K562 (cell line): ENCODE data around the gene ACTN3. TPM values are rescaled to one million over a fixed set of nuclear protein-coding genes. Genes with fewer than 3 reads are reported as not detected.

Experiments
- ATAC-seq: fragments of 200-7000 bp; cut with Tn5 transposase; 3 replicates; pipeline ENCODE4 v1.9.1; 2020; ENCODE audit warnings: moderate library complexity
- BruUV-seq: library from RNA; stranded (reverse); fragments of 400-500 nt; replicated peaks from 2 replicates; lab custom pipeline; 2021; lab: Mats Ljungman, UMichigan
- CTCF ChIA-PET: fragments of 300-600 bp; formaldehyde crosslinking; extraction: SDS; loops from one replicate; lab custom pipeline; 2021; ENCODE audit warnings: low intra/inter-chr PET ratio; lab: Yijun Ruan, JAX
- POLR2A ChIA-PET: fragments of 300-600, 350-650 bp; sonication (Branson Sonifier 250); formaldehyde crosslinking; extraction: SDS; loops from one replicate; lab custom pipeline; 2021; ENCODE audit warnings: antibody characterized with exemption, inconsistent platforms; lab: Yijun Ruan, JAX
- DNase-seq, 4 experiments: peaks; one replicate each; pipeline versions ENCODE4 v3.0.0 to v3.0.0-alpha.2; 2011 to 2018; ENCODE audit warnings: low spot score in 3 of 4, mixed read lengths in 3 of 4; ENCODE audit errors: extremely low read depth in 1 of 4
- FAIRE-seq: peaks from 2 replicates; lab custom pipeline; 2011; peaks lifted over from hg19 to GRCh38; lab: Jason Lieb, UNC
- H2AFZ ChIP-seq: 2 replicates; pipeline ENCODE4 v1.6.0; 2011; ENCODE audit warnings: low read depth, low read length, control low read depth, inconsistent platforms
- H3K27ac ChIP-seq: fragments of 200-600 bp; 3 replicates; pipeline ENCODE4 v1.8.0; 2011; ENCODE audit warnings: low read depth, mild to moderate bottlenecking, control low read depth, inconsistent platforms, low read length, moderate library complexity, mixed read lengths; ENCODE audit errors: extremely low read depth
- H3K27me3 ChIP-seq, 2 experiments: fragments of 300-600 bp in 1 of 2; 2 replicates in 1 of 2; 3 replicates in 1 of 2; pipeline versions ENCODE4 v1.6.0 to v1.8.0; 2011; ENCODE audit warnings: inconsistent platforms in 2 of 2, low read length in 2 of 2, mild to moderate bottlenecking in 1 of 2, mixed read lengths in 1 of 2, moderate library complexity in 1 of 2; ENCODE audit not compliant: control insufficient read depth in 2 of 2, insufficient read depth in 2 of 2
- H3K36me3 ChIP-seq: fragments of 300-600 bp; 3 replicates; pipeline ENCODE4 v1.8.0; 2011; ENCODE audit warnings: mild to moderate bottlenecking, low read length, inconsistent platforms; ENCODE audit not compliant: control insufficient read depth, insufficient read depth
- H3K4me1 ChIP-seq, 2 experiments: fragments of 200-600 bp in 1 of 2; replicated peaks in 1 of 2; 2 replicates in 1 of 2; 3 replicates in 1 of 2; pipeline versions ENCODE4 v1.5.1 to v1.8.0; 2011; ENCODE audit warnings: inconsistent platforms in 2 of 2, low read length in 2 of 2, mild to moderate bottlenecking in 1 of 2, mixed read lengths in 1 of 2, moderate library complexity in 1 of 2; ENCODE audit not compliant: control insufficient read depth in 2 of 2, insufficient read depth in 2 of 2
- H3K4me2 ChIP-seq: 2 replicates; pipeline ENCODE4 v1.6.1; 2011; ENCODE audit warnings: low read length, control low read depth, inconsistent platforms, mixed read lengths; ENCODE audit not compliant: insufficient read depth
- H3K4me3 ChIP-seq: fragments of 200-600 bp; sonication (generic), shearing (Covaris generic); 2 replicates; pipeline ENCODE4 v1.5.1; 2016; ENCODE audit warnings: control low read depth, inconsistent platforms
- H3K79me2 ChIP-seq: fragments of 200-600 bp; 3 replicates; pipeline ENCODE4 v1.8.0; 2011; ENCODE audit warnings: low read length, inconsistent platforms; ENCODE audit not compliant: control insufficient read depth, insufficient read depth
- H3K9ac ChIP-seq, 2 experiments: 2 replicates each; pipeline versions ENCODE4 v1.6.0 to v1.6.1; 2011; ENCODE audit warnings: low read depth in 2 of 2, low read length in 2 of 2, control low read depth in 1 of 2, inconsistent platforms in 1 of 2, mild to moderate bottlenecking in 1 of 2, mixed read lengths in 1 of 2; ENCODE audit not compliant: insufficient read depth in 1 of 2
- H3K9me1 ChIP-seq: one replicate; pipeline ENCODE4 v1.6.0; 2011; ENCODE audit warnings: inconsistent platforms, mild to moderate bottlenecking, low read length, moderate library complexity; ENCODE audit not compliant: control insufficient read depth, insufficient read depth
- H3K9me3 ChIP-seq: replicated peaks from 2 replicates; pipeline ENCODE4 v1.5.1; 2011; ENCODE audit warnings: low read depth, low read length, inconsistent platforms; ENCODE audit not compliant: control insufficient read depth, insufficient read depth
- H4K20me1 ChIP-seq: replicated peaks from 2 replicates; pipeline ENCODE4 v1.6.1; 2011; ENCODE audit warnings: low read length, inconsistent platforms, mixed read lengths; ENCODE audit not compliant: control insufficient read depth, insufficient read depth
- CAMTA2 ChIP-seq: fragments of 250-450 bp; sonication (Bioruptor Pico); conservative IDR thresholded peaks from 2 replicates; pipeline ENCODE4 v1.5.1; 2022
- HDAC2 ChIP-seq: fragments of 450-650 bp; IDR thresholded peaks from 2 replicates; pipeline ENCODE4 v1.6.1; 2016; ENCODE audit warnings: mild to moderate bottlenecking
- KAT7 ChIP-seq: sonication (generic); formaldehyde crosslinking; IDR thresholded peaks from 2 replicates; pipeline ENCODE4 v1.8.0; 2022; ENCODE audit warnings: missing genetic modification reagents, mild to moderate bottlenecking, borderline replicate concordance
- MIER1 ChIP-seq: fragments of 450-650 bp; IDR thresholded peaks from 2 replicates; pipeline ENCODE4 v1.6.1; 2016; ENCODE audit warnings: antibody characterized with exemption, mild to moderate bottlenecking, low read depth
- SMC3 ChIP-seq: conservative IDR thresholded peaks from 2 replicates; pipeline ENCODE4 v1.6.1; 2011; ENCODE audit warnings: low read depth, low read length, improper control_type of control experiment; ENCODE audit not compliant: insufficient read depth
- ZBTB7A ChIP-seq: IDR thresholded peaks from 2 replicates; pipeline ENCODE4 v1.6.1; 2011; ENCODE audit warnings: low read depth, mild to moderate bottlenecking, low read length, moderate library complexity, borderline replicate concordance; ENCODE audit not compliant: control insufficient read depth
- ZMIZ1 ChIP-seq, 2 experiments: fragments of 150-350 bp in 1 of 2; IDR thresholded peaks; 2 replicates each; pipeline ENCODE4 v1.6.1; 2012 to 2016; ENCODE audit warnings: low read depth in 2 of 2, low read length in 2 of 2, mild to moderate bottlenecking in 1 of 2, moderate library complexity in 1 of 2
- WGBS: fragments of 100-300 bp; shearing (Covaris generic); methylation state at CpG from one replicate; pipeline ENCODE4 v1.1.6; 2016; ENCODE audit warnings: low coverage, mixed read lengths; ENCODE audit not compliant: insufficient coverage; ENCODE audit errors: missing lambda C conversion rate; 5-methylcytosine and 5-hydroxymethylcytosine counted together
- in situ Hi-C: fragments of 300-500 bp; cut with MboI; formaldehyde crosslinking; loops from 4 replicates; pipeline ENCODE4 v1.15.0; 2018; ENCODE audit warnings: inconsistent platforms, mixed read lengths
- intact Hi-C: fragments of 100-400 bp; cut with micrococcal nuclease; formaldehyde crosslinking; loops from 2 replicates; pipeline ENCODE4 v1.14.2; 2022
- polyA plus RNA-seq, 8 experiments: library from polyadenylated mRNA; depleted of rRNA in 4 of 8; stranded (reverse) in 5 of 8; unstranded in 3 of 8; fragments of >200 nt; fragmentation: Nextera tagmentation in 2 of 8; fragmentation: Illumina TruSeq in 1 of 8; extraction: Ambion mirVana in 2 of 8; extraction: Trizol in 1 of 8; gene quantifications; 2 replicates each; pipeline versions ENCODE4 v1.2.1 to v1.2.3, GENCODE V29; 2011 to 2014; ENCODE audit warnings: inconsistent platforms in 1 of 8, missing spikeins in 1 of 8
- total RNA-seq, 7 experiments: library from RNA; depleted of rRNA in 6 of 7; stranded (reverse); fragments of >200 nt in 6 of 7; fragmentation: Illumina TruSeq in 2 of 7; extraction: Trizol in 2 of 7; gene quantifications; 2 replicates each; pipeline versions ENCODE4 v1.2.1 to v1.2.3, GENCODE V29; 2011 to 2021; ENCODE audit warnings: low replicate concordance in 1 of 7
- TF ChIP-seq, protein P1 (sequence below): fragments of 250-450 bp; sonication (Bioruptor Pico); IDR thresholded peaks from 2 replicates; pipeline ENCODE4 v1.5.1; 2021; ENCODE audit warnings: mild to moderate bottlenecking

ACTN3 gene
- total and polyA plus RNA-seq, 9 of the 15 experiments (the other 6 are each of a cell fraction or from before 2014, with no cell fraction given), result not detected

DNA sequence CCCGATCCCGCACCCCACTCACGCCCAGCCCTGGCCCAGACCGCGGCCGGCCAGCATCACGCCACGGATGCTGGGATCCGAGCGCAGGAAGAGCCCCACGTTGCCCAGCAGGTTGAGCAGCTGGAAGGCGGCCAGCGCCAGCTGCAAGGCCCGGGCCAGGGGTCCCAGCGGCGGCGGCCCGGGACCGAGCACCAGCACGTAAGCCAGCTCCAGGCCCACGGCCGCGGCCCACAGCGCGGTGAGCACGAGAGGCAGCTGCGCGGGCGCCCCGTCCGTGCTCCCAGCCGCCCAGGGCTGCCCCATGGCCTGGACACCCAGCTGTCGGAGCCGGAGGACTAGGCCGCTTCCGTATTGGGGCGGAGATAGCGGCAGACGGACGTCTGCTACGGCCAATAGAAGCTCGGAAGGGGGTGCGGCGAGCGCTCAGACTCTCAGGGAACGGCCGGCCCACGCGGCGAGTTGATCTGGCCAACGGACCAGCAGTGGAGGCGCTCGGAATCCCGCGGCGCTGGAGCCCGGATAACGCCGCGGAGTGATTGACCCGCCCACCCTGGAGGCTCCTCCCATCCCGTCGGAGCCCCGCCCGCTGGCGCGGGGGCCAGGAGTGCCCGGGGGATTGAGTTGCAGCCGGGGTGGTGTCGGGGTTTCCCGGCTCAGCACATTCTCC lies 869 bp upstream of the ACTN3 start, which contains the start of gene ZDHHC24 (continued):
- no peak for TF ChIP-seq ZMIZ1 (IDR thresholded peaks at IDR 0.05; ENCODE audit: low read depth in 2 of 2, low read length in 2 of 2)
- no peak for TF ChIP-seq SMC3
- no peak for TF ChIP-seq CAMTA2 (CRISPR knock-in tag)
- TF ChIP-seq HDAC2, result no peak

DNA sequence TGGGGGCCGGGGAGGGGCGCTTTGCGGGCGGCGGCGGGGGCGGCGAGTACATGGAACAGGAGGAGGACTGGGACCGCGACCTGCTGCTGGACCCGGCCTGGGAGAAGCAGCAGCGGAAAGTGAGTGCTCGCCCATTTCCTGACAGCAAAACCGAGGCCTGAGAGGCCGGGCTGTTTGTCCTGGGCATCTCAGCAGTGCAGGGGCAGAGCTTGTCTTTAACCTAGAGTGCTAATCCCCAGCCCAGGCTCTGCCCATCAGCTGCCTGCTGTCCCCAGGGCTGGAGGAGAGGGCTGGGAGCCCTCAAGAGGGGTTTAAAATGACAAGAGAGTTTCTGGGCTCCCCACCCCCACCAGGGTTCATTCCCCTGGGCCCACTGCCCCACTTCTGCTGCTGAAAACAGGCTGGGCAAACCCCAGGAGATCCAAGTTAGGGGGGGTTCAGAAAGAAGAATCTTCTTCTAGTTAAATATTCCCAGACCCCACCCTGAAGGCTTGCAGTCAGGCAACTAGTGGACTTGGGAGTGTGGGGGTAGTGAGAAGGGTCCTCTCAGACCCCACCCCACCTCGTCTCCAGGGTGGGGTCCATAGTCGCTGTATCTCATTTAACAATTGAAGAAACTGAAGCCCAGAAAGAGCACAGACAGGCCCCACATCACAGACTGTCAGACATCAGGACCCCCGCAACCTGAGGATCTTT lies 411 bp downstream of the ACTN3 start:
- H3K27ac ChIP-seq, result no peak overlapping the region
- 0 out of 4 replicates have a peak overlapping the region, but pooled peaks of 1 of the 2 experiments have one; percentile 98 for H3K9ac ChIP-seq
- H3K27me3 ChIP-seq, result peaks cover 0 to 4% of the 10 kb centered on the region in 2 experiments; a peak in 1 of 5 replicates
- 43% methylated on average over 5 of the region's 18 CpGs for WGBS
- DNase-seq (no peak), FAIRE-seq (no peak), ATAC-seq (no peak)
- no peak overlapping the region for H3K4me3 ChIP-seq
- H3K9me1 ChIP-seq, result no peaks in the 10 kb centered on the region
- in situ Hi-C loops (no loop called here), intact Hi-C loops (no loop called here)
- no peak overlapping the region for H2AFZ ChIP-seq
- peak; percentile 60 for TF ChIP-seq ZBTB7A
- TF ChIP-seq, protein P1, sequence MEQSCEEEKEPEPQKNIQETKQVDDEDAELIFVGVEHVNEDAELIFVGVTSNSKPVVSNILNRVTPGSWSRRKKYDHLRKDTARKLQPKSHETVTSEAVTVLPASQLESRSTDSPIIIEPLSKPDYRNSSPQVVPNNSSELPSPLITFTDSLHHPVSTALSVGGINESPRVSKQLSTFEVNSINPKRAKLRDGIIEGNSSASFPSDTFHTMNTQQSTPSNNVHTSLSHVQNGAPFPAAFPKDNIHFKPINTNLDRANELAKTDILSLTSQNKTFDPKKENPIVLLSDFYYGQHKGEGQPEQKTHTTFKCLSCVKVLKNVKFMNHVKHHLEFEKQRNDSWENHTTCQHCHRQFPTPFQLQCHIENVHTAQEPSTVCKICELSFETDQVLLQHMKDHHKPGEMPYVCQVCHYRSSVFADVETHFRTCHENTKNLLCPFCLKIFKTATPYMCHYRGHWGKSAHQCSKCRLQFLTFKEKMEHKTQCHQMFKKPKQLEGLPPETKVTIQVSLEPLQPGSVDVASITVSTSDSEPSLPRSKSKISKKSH (CRISPR knock-in tag), result no peak
- peak; percentile 56; the same call in 1 of the 2 replicates for TF ChIP-seq MIER1
- TF ChIP-seq KAT7, result 0 out of 2 replicates have a peak, but pooled peaks have one; percentile 26
- peaks cover 5% of the 10 kb centered on the region; the same call in 1 of the 3 replicates for H3K36me3 ChIP-seq
- POLR2A ChIA-PET, result interaction anchor here (0.6 to 1.6 kb wide), 4 partner anchors 15 to 131 kb away, joined by 3 to 7 read pairs (median 6); partner anchors contain the start of gene RBM4B
- H3K4me2 ChIP-seq, result no peak overlapping the region
- H3K9me3 ChIP-seq, result no peaks in the 10 kb centered on the region
- BruUV-seq, result no TSS peak
- H3K79me2 ChIP-seq, result peaks cover 6% of the 10 kb centered on the region; the same call in 1 of the 3 replicates
- CTCF ChIA-PET, result no interaction called here
- no peaks in the 10 kb centered on the region for H4K20me1 ChIP-seq
- H3K4me1 ChIP-seq, result peaks cover 0 to 38% of the 10 kb centered on the region in 2 experiments; a peak in 4 of 5 replicates
